Activated CD4-positive, alpha-beta memory T cell treated with anti-CD3 and anti-CD28 coated beads for 36 hours (primary cell): ENCODE results near the gene MAP7D2. TPM values are rescaled to one million over a fixed set of nuclear protein-coding genes. Genes with fewer than 3 reads are reported as not detected.
"Not testable (repeated sequence)": the region's sequence is repeated elsewhere in the genome, so short reads cannot be mapped to it uniquely, and the experiment has no call there.

Source experiments
- CTCF ChIA-PET: fragments of 350-600 bp; sonication (Branson Sonifier 250); formaldehyde crosslinking; loops from one replicate; lab custom pipeline; 2021; ENCODE audit warnings: antibody characterized with exemption, inconsistent platforms; lab: Charles Lee
- POLR2A ChIA-PET: fragments of 350-600 bp; sonication (Branson Sonifier 250); formaldehyde crosslinking; loops from one replicate; lab custom pipeline; 2021; ENCODE audit warnings: antibody characterized with exemption; lab: Charles Lee
- DNase-seq: peaks from one replicate; pipeline ENCODE4 v3.0.0-alpha.2; 2020
- H3K27ac Mint-ChIP-seq: one replicate; pipeline ENCODE4 v1.8.0; 2021; ENCODE audit warnings: mixed read lengths
- H3K27me3 Mint-ChIP-seq: one replicate; pipeline ENCODE4 v1.8.0; 2021; ENCODE audit warnings: mixed read lengths
- H3K36me3 Mint-ChIP-seq: one replicate; pipeline ENCODE4 v1.8.0; 2021; ENCODE audit warnings: mixed read lengths
- H3K4me1 Mint-ChIP-seq: one replicate; pipeline ENCODE4 v1.8.0; 2021; ENCODE audit warnings: low read depth, mixed read lengths
- H3K4me3 Mint-ChIP-seq: one replicate; pipeline ENCODE4 v1.8.0; 2021; ENCODE audit warnings: mild to moderate bottlenecking, mixed read lengths
- H3K9me3 Mint-ChIP-seq: one replicate; pipeline ENCODE4 v1.8.0; 2021; ENCODE audit warnings: mixed read lengths
- intact Hi-C: fragments of 100-400 bp; cut with micrococcal nuclease; formaldehyde crosslinking; loops from one replicate; pipeline ENCODE4 v1.15.1; 2023
- total RNA-seq, 2 experiments: library from RNA; stranded (reverse); gene quantifications; one replicate each; pipeline ENCODE4 v1.2.3, GENCODE V29; 2021

The MAP7D2 gene
- total RNA-seq: under 1 TPM; 0.22 to 0.24 TPM

GRCh38 chrX:20116577-20117240 is at the start of gene MAP7D2:
Gene MAP7D2 (minus strand): TSS chrX:20116907. CDS start chrX:20116879, 28 bp downstream.
- no peak for DNase-seq
- peaks cover 11% of the 10 kb centered on the region for H3K27me3 Mint-ChIP-seq
- no peaks in the 10 kb centered on the region for H3K9me3 Mint-ChIP-seq
- ChIA-PET CTCF (no interaction called here), POLR2A (no interaction called here)
- intact Hi-C loops: no loop called here
- no peaks in the 10 kb centered on the region for H3K36me3 Mint-ChIP-seq
- H3K4me1 Mint-ChIP-seq: peaks cover 5% of the 10 kb centered on the region
- no peak within 1 kb of the TSS for H3K27ac Mint-ChIP-seq
- no peak within 1 kb of the TSS for H3K4me3 Mint-ChIP-seq

- H3K4me1 Mint-ChIP-seq, CTCF ChIA-PET, intact Hi-C loops, DNase-seq, H3K4me3 Mint-ChIP-seq, POLR2A ChIA-PET, H3K9me3 Mint-ChIP-seq, H3K27ac Mint-ChIP-seq, H3K27me3 Mint-ChIP-seq: not testable (repeated sequence)
- H3K36me3 Mint-ChIP-seq: peaks cover 11% of the 10 kb centered on the region
Observed at GRCh38 chrX:20162516-20162915, 45.8 kb upstream of the MAP7D2 start.

- H3K36me3 Mint-ChIP-seq: peaks cover 16% of the 10 kb centered on the region
- no peaks in the 10 kb centered on the region for H3K4me1 Mint-ChIP-seq
- H3K9me3 Mint-ChIP-seq: no peaks in the 10 kb centered on the region
- intact Hi-C loops: no loop called here
- H3K27ac Mint-ChIP-seq: peak overlapping the region; percentile 10
- POLR2A ChIA-PET: no interaction called here
- H3K27me3 Mint-ChIP-seq: no peaks in the 10 kb centered on the region
- no peak for DNase-seq
- CTCF ChIA-PET: no interaction called here
- no peak overlapping the region for H3K4me3 Mint-ChIP-seq
Observed at GRCh38 chrX:20159797-20160385, 43.2 kb upstream of the MAP7D2 start.

GRCh38 chrX:20151689-20152088 is 35.0 kb upstream of the MAP7D2 start:
- no peak for DNase-seq
- Mint-ChIP-seq H3K36me3 (peaks cover 27% of the 10 kb centered on the region), H3K27me3 (no peaks in the 10 kb centered on the region), H3K4me1 (no peaks in the 10 kb centered on the region), H3K27ac (no peak overlapping the region), H3K4me3 (no peak overlapping the region), H3K9me3 (no peaks in the 10 kb centered on the region)
- intact Hi-C loops: no loop called here
- ChIA-PET POLR2A (no interaction called here), CTCF (no interaction called here)

- no peak overlapping the region for H3K4me3 Mint-ChIP-seq
- peaks cover 6% of the 10 kb centered on the region for H3K4me1 Mint-ChIP-seq
- intact Hi-C loops: no loop called here
Observed at GRCh38 chrX:20149326-20149725, 32.6 kb upstream of the MAP7D2 start.

GRCh38 chrX:20147561-20147960 is 30.9 kb upstream of the MAP7D2 start:
- intact Hi-C loops: no loop called here
- CTCF ChIA-PET: no interaction called here
- no peak for DNase-seq
- Mint-ChIP-seq H3K36me3 (peaks cover 14% of the 10 kb centered on the region), H3K9me3 (no peaks in the 10 kb centered on the region), H3K27ac (no peak overlapping the region), H3K4me1 (peaks cover 19% of the 10 kb centered on the region), H3K27me3 (no peaks in the 10 kb centered on the region), H3K4me3 (no peak overlapping the region)
- POLR2A ChIA-PET: no interaction called here

More at GRCh38 chrX:20149326-20149725, 32.6 kb upstream of the MAP7D2 start:
- no peaks in the 10 kb centered on the region for H3K9me3 Mint-ChIP-seq
- H3K27ac Mint-ChIP-seq: no peak overlapping the region
- ChIA-PET POLR2A (no interaction called here), CTCF (no interaction called here)
- no peak for DNase-seq
- no peaks in the 10 kb centered on the region for H3K27me3 Mint-ChIP-seq
- peaks cover 20% of the 10 kb centered on the region for H3K36me3 Mint-ChIP-seq

GRCh38 chrX:20144491-20144890 is 27.8 kb upstream of the MAP7D2 start:
- Mint-ChIP-seq H3K27ac (no peak overlapping the region), H3K4me3 (no peak overlapping the region), H3K36me3 (peaks cover 4% of the 10 kb centered on the region), H3K4me1 (peaks cover 27% of the 10 kb centered on the region), H3K27me3 (no peaks in the 10 kb centered on the region), H3K9me3 (no peaks in the 10 kb centered on the region)
- intact Hi-C loops: loop anchor here (5.0 kb wide), 3 partner anchors 123 to 1162 kb away; partner anchors contain the start of genes PHKA2 and RPS6KA3
- peak; percentile 18 for DNase-seq
- ChIA-PET POLR2A (no interaction called here), CTCF (no interaction called here)

- Mint-ChIP-seq H3K27ac (no peak overlapping the region), H3K27me3 (no peaks in the 10 kb centered on the region), H3K4me3 (no peak overlapping the region), H3K36me3 (peaks cover 11% of the 10 kb centered on the region), H3K4me1 (peaks cover 33% of the 10 kb centered on the region), H3K9me3 (no peaks in the 10 kb centered on the region)
- intact Hi-C loops: loop anchor here (5.0 kb wide), 3 partner anchors 124 to 1161 kb away; partner anchors contain the start of genes PHKA2 and RPS6KA3
- ChIA-PET POLR2A (no interaction called here), CTCF (no interaction called here)
- no peak for DNase-seq
Observed at GRCh38 chrX:20143561-20143960, 26.9 kb upstream of the MAP7D2 start.

GRCh38 chrX:20143111-20143510 is 26.4 kb upstream of the MAP7D2 start:
- no peak for DNase-seq
- Mint-ChIP-seq H3K9me3 (no peaks in the 10 kb centered on the region), H3K27me3 (no peaks in the 10 kb centered on the region), H3K4me1 (peaks cover 33% of the 10 kb centered on the region), H3K4me3 (peak overlapping the region; percentile 55), H3K27ac (no peak overlapping the region), H3K36me3 (peaks cover 14% of the 10 kb centered on the region)
- intact Hi-C loops: loop anchor here (5.0 kb wide), 3 partner anchors 124 to 1161 kb away; partner anchors contain the start of genes PHKA2 and RPS6KA3
- ChIA-PET CTCF (no interaction called here), POLR2A (no interaction called here)

GRCh38 chrX:20141281-20142220 is 24.8 kb upstream of the MAP7D2 start, which contains the start of gene EIF1AX:
Gene EIF1AX (minus strand): TSS chrX:20141838. CDS start chrX:20141640, 198 bp downstream.
- H3K4me1 Mint-ChIP-seq: peaks cover 39% of the 10 kb centered on the region
- peak within 1 kb of the TSS; percentile 80 for H3K27ac Mint-ChIP-seq
- intact Hi-C loops: loop anchor here (2.0 to 5.0 kb wide), 4 partner anchors 126 to 1159 kb away; partner anchors contain the start of genes PHKA2 and RPS6KA3
- peak; percentile 97 for DNase-seq
- H3K9me3 Mint-ChIP-seq: no peaks in the 10 kb centered on the region
- POLR2A ChIA-PET: interaction anchor here (1.0 to 1.4 kb wide), 3 partner anchors 9 to 30 kb away, joined by 3 to 4 read pairs (median 3); no protein-coding TSS in a partner anchor
- H3K4me3 Mint-ChIP-seq: peak within 1 kb of the TSS; percentile 83
- no peaks in the 10 kb centered on the region for H3K27me3 Mint-ChIP-seq
- H3K36me3 Mint-ChIP-seq: peaks cover 18% of the 10 kb centered on the region
- CTCF ChIA-PET: no interaction called here

- Mint-ChIP-seq H3K27me3 (no peaks in the 10 kb centered on the region), H3K27ac (peak overlapping the region; percentile 49), H3K4me1 (peaks cover 49% of the 10 kb centered on the region), H3K9me3 (no peaks in the 10 kb centered on the region), H3K36me3 (peaks cover 26% of the 10 kb centered on the region), H3K4me3 (peak overlapping the region; percentile 83)
- ChIA-PET CTCF (no interaction called here), POLR2A (no interaction called here)
- no peak for DNase-seq
- intact Hi-C loops: loop anchor here (2.0 to 5.0 kb wide), 4 partner anchors 127 to 1158 kb away; partner anchors contain the start of genes PHKA2 and RPS6KA3
Observed at GRCh38 chrX:20140420-20140819, 23.7 kb upstream of the MAP7D2 start.
